Erythroblast (primary cell): ENCODE results near the gene EEF1A1.

Experiments used
- GATA1 ChIP-seq: IDR thresholded peaks from 2 replicates; pipeline ENCODE4 v1.6.1; 2011; ENCODE audit warnings: low read depth, mild to moderate bottlenecking, control low read depth, low read length, moderate library complexity
- POLR2A ChIP-seq: IDR thresholded peaks from 2 replicates; pipeline ENCODE4 v1.6.1; 2011; ENCODE audit warnings: mild to moderate bottlenecking, low read length

DNA sequence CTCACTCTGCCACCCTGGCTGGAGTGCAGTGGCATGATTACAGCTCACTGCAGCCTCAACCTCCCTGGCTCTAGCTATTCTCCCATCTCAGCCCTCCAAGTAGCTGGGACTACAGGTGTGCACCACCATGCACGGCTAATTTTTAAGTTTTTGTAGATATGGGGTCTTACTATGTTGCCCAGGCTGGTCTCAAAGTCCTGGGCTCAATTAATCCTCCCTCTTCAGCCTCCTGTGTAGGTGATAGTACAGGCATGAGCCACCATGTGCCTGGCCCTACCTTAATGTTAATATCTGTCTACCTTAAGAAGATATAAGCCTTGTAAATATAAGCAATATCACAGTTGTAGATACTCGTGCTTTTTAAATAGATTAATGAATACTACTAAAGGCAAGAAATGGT lies 16.7 kb downstream of the EEF1A1 start:
- no peak for TF ChIP-seq POLR2A
- no peak for TF ChIP-seq GATA1
